HG03097 (cell line): ENCODE results near the gene ARF5.

Experiments used
- ATAC-seq: cut with Tn5 transposase; IDR thresholded peaks from one replicate; pipeline ENCODE4 v1.9.1; 2021; ENCODE audit not compliant: unreplicated experiment, low FRiP score

The ARF5 gene

DNA sequence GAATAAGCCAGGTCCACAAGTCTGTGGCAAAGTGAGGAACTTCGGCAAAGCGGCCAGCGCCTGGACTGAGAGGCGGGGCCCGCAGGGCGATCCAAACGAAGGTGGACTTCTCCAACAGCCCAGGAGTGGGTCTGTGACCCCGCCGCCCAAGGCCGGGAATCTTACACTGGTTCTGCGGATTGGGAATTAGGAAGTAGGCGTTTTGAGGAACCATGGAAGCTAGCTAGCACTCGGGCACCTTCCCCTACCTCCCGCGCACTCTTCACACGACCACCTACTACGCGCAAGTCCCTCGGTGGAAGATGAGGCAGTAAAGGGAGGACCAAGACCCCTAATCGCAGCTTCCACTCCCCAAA, 570 bp upstream of the ARF5 start:
- ATAC-seq, result no peak

DNA sequence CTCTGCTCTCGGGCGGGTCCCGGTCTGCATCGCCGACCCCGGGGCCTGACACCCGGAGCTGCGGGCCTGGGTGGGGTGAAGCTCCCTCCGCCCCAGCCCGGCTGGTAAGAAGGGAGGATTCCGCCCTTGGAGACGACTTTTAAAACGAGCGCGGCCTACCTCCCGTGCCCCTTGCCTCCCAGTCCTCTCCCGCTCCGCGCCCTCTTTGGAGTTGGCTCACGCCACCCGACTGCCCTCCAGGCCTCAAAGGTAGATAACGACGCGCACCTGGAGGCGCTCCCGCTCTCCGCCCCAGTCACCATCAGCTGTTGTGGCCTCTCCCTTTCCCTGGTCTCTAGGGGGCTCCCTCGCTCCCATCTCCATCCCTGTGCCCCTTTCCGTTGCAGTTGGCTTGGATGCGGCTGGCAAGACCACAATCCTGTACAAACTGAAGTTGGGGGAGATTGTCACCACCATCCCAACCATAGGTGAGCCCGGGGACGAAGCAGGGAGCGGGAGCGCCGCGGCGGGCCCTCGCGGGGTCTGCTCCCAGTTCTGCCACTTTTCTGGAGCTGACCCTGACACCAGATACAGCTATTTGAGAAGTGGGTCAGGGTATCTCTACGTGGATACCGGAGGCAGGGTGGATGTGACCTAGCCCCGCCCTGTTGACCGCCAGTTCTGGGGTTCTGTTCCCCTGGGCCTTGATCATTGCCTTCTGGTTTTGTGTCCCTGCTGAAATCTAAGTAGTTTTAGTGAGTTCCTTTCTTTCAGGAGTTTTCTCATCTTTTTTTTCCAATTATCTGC, 679 bp downstream of the ARF5 start:
- peak; percentile 2 for ATAC-seq

DNA sequence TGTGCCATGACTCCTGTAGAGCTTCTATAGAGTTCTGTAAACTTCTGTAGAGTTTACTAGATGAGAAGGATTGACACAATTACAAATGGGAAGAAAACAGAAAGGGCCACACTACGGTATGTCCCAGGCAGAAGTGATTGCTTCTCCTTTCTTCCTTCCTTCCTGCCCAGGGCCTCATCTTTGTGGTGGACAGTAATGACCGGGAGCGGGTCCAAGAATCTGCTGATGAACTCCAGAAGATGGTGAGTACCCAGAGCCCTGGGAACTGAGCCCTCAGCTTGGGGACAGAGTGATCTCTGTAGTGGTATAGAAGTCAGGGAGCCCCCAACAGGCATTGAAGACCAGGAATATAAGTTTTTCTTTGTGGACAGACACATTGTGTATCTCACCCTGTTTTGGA, 1.7 kb downstream of the ARF5 start:
- ATAC-seq, result no peak

DNA sequence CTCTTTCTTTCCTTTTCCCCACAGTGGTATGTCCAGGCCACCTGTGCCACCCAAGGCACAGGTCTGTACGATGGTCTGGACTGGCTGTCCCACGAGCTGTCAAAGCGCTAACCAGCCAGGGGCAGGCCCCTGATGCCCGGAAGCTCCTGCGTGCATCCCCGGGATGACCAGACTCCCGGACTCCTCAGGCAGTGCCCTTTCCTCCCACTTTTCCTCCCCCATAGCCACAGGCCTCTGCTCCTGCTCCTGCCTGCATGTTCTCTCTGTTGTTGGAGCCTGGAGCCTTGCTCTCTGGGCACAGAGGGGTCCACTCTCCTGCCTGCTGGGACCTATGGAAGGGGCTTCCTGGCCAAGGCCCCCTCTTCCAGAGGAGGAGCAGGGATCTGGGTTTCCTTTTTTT, 3.0 kb downstream of the ARF5 start:
- ATAC-seq, result no peak

DNA sequence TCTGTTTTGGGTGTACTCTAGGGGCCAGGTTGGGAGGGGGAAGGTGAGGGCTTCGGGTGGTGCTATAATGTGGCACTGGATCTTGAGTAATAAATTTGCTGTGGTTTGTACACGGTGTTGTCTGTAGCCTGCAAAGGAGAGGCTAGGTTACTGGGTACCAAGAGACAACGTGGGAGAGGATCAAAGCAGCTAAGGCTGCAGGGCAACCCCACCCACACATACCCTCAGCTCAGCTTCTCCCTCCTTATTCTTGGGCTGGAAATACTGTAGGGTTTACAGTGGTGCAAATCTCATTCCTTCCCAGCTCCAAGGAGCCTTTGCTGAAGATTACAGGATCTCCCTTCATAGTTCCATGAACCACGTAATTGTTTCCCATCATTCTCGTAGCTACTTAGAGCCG, 3.4 kb downstream of the ARF5 start:
- ATAC-seq, result no peak

DNA sequence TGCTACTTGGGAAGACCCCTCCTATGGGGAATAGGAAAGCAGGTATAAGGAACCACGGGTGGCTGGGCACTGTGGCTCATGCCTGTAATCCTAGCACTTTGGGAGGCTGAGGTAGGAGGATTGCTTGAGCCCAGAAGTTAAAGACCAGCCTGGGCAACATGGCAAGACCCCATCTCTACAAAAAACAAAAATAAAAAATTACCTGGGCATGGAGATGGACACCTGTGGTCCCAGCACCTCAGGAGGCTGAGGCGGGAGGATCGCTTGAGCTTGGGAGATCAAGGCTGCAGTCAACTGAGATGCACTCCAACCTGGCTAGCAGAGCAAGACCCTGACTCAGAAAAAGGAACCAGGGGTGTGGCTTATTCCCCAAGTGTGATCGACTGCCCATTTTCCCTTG, 4.3 kb downstream of the ARF5 start:
- no peak for ATAC-seq

DNA sequence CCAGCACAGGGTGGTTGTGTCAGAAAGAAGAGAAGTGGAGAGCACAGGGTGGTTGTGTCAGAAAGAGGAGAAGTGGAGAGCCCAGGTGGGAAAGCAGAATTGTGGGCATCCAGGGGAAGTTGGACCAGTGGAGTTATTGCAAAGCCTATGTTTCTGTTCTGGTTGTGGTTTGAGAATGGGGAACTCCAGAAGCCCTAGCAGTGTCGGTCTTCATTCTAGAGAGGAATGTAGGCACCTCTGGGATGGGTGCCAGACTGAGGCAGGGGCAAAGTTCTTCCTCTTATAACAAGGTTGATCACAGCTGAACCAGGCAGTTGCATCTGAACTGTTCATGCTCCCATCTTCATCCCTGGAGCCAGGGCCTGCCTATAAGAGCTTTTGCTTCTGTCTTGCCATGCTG, 6.3 kb downstream of the ARF5 start:
- ATAC-seq, result no peak

DNA sequence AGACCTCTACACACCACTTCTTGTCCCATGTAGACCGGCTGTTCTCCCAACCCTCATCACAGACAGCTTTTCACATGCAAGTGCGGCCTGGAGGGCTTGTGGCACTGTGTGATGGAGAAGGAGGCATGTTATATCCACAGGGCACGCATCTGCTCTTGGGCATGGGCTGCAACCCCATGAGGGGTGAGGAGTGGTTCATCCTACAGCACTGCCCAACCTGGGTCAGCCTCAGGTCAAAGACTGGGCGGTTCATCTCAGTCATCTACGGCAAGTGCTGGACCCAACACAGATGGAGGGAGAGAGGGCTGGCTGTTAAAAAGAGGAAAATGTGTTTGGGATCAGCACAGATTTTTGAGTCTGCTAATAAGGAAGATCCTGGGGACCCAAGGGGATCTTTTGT, 7.5 kb downstream of the ARF5 start:
- no peak for ATAC-seq

DNA sequence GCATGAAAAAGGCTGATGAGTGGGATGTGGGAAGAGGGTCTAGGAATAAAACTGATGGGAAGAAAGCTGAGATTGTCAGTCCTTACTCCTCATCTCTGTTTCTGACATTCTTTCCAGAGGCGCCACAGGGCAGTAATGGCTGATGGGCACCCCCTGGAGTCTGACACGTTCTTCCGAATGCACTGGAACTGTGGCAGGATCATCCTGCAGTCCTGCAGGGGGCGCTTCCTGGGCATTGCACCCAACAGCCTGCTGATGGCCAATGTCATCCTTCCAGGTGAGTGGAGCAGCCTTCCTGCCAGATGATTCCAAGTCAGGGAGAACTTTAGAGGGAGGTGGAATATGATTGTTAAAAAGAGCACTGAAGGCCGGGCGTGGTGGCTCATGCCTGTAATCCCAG, 10.1 kb downstream of the ARF5 start:
- no peak for ATAC-seq

DNA sequence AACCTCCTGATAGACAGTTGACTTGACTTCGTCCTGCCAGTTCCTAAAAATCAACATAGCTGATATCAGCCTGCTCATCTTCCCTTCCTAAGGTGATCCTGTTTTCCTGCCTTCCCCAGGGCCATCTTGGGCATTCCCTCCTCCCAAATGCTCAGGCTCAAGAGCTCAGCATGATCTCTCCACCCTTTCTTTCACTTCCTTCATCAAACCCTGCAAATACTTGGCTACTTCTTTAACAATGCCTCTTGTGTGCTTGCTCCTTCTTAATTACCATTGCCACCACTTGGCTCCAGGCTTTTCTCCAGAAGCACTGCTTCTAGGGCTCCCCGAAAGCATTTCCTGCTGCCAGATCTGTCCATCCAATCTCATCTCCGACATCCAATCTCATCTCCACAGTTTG, 12.7 kb downstream of the ARF5 start:
- ATAC-seq, result no peak

DNA sequence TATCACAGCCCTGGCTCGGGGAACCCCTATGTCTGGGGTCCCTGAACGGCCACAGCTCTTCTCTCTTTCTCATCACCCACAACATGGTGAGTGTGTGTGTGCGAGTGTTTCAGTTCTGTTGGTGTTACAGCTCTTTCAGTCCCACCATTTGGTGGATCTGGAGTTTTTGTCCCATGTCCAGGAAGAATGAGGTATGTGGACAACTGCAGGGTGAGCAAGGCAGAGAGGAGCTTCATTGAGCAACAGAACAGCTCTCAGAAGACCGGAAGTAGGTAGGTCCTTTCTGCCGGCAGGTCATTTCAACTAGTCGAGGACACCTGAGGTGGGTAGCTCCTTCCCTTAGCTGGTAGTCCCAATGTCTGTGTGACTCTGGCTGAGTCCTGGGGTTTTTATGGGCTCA, 20.2 kb downstream of the ARF5 start:
- ATAC-seq, result no peak

DNA sequence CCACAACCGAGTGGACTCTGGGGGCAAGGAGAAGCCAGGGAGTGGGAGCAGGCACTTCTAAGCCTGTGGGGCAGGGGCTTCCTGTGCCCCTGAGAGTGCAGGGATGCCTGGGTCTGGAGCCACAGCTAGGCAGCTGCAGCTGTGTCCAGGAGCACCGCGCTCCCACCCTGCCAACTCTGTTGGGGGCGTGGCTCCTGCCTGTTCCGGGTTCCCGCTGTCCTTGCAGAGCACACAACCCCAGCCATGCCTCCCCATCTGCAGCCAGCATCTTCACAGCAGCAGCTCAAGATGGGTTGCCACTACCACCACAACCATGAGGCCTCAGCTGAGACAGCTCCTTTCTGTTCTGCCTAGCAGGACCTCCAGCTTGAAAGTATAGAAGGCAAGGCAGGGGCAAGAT, 21.1 kb downstream of the ARF5 start:
- no peak for ATAC-seq

DNA sequence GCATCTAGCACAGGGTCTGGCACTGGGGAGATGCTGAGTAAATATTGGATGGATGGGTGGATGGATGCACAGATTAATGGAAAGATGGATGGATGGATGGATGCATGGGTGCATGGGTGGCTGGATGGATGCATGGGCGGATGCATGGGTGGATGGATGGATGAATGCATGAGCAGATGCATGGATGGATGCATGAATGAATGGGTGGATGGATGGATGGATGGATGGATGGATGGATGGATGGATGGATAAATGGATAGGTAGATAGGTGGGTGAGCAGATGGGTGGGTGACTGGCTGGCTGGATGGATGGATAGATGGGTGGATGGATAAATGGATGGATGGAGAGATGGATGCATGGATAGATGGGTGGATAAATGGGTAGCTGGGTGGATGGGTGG, 24.1 kb downstream of the ARF5 start:
- ATAC-seq, result no peak

DNA sequence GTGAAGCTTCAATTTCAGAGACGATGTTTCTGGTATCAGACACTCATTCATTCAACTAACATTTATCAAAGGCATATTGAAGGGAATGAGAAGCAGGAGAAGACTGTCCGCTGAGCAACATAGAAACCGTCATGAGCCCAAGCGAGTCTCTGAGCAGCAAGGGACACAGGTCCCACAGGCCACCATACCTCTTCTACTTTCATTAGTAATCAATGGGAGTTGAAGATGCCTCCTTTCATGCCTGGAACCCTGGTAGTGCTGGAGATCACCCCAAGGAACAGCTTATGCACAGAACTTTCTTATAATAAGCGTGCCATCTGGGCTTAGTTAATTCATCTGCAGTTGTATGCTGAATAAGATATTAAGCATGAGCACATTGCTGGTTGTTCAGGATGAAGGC, 28.5 kb downstream of the ARF5 start:
- no peak for ATAC-seq

DNA sequence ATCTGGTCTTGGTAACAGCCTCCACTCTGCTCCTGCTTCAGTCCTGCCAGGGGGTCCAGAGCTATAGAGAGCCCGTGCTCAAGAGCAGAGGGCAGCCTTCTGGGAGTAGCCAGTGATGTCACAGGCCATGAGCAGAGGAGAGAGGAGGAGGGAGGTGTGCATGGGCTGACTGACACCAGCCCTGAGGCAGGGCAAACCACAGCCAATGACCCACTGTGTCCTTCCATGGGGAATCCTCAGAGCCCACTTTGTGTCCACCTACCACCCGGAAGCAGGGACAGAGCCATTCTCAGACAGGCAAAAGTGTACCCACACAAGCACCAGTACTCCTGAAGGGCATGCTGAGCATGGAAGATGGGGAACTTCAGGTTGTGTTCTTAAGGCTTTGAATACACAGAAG, 29.8 kb downstream of the ARF5 start, which contains the start of gene PAX4:
Gene PAX4 (minus strand): TSS at position 101 of the 400 bp plus-strand sequence. CDS start 2,214 bp downstream, outside the sequence.
- ATAC-seq, result no peak

DNA sequence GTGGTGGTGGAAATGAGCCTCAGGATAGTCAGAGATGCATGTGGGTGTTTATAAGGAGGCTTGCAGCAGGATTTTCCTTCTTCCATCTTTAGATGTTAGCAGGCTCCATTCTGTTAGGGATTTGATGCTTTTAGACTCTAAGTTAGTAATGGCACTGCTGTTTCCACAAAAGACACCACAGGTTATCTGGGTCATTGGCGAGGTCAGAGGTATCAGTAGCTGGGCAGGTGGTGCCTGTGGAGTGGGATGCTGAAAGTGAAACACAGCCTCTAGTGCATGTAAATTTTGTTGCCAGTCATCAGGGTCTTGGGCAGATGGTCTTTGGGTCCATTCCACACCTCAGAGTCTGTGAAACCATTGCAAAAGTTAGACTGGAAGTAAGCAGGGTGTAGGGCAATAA, 30.6 kb downstream of the ARF5 start:
- no peak for ATAC-seq

DNA sequence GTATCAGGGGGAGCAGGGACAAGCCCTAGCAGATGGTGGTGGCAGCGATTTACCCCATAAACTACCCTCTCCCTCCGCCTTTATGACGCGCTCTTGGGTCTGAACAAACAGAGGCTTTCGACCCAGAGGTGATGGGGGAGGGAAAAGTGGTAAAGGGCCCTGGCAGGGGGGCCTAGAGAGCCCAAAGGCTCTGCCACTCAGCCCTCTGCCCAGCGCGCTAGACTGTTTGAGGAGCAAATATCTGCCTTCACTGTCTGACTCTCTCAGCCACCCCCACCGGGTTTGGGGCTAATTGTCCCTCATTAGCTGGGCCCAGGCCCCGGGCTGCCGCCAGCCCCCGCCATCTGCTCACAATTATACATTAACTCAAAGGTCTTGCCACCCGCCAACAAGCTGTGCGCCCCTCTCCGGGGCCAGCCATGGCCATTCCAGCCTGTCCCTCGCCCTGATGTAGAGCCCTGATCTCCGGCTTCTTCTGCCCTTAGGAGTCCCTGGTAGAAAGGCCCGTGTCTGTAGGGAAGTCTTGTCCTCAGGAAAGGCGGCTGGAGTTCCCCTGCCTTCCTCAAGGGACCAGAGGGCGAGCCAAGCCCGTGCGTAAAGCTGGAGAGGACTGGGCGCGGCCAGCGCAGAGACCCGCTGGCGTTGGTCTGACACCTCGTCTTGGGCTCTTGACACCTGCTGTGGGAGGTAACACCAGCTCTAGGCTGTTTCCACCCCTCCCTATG, 31.6 kb downstream of the ARF5 start:
- no peak for ATAC-seq

DNA sequence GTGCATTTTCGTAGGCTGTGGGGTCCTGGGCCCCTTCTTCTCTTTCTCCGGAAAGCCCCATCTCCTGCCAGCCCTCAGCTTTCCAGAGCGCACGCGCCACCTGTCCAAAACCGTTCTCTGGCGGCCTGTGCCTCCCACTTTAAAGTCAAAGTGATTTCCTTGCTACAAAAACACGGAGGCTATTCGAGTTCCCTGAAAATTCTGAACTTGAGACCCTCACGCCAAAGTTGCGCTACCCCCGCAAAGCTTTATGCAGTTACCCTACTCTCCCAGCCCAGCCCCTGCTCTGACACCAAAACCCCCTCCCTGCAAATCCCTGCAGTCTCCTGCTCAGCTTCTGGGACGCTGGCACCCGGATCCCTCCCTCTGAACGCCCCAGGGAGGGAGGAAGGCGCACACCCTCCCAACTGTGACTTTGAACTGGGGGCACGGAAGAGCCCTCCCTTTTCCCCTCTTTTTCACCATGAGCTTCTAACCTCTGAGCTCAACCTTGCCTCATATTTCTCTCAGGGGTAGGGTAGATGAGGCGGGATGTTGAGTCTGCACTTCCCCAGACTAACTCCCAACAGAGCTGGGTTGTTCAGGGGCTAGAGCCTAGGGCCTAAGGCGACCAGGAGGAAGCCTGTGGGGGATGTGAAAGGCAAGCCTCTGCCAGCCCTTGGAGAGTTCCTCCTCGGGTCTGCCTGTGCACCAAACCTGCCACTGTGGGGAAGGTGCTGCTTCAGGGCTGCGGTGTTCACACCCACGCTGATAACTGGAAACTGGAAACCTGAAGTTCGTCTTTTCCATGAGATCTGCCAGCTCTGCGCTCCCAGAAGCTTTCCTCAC, 32.4 kb downstream of the ARF5 start:
- ATAC-seq, result no peak

DNA sequence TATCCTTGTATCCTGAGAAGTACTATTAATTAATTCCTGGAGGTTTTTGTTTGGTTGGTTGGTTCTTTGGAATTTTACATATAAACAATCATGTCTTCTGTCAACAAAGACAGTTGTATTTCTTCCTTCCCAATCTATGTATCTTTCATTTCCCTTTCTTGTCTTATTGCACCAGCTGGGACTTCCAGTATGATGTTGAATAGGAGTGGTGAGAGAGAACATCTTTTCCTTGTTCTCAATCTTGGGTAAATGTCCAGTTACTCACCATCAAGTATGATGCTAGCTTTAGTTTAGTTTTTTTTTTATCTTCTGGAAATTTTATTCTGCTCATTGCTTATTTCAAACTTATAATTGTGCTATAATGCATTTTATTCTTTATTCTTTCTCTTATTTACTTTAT, 37.1 kb downstream of the ARF5 start:
- no peak for ATAC-seq

DNA sequence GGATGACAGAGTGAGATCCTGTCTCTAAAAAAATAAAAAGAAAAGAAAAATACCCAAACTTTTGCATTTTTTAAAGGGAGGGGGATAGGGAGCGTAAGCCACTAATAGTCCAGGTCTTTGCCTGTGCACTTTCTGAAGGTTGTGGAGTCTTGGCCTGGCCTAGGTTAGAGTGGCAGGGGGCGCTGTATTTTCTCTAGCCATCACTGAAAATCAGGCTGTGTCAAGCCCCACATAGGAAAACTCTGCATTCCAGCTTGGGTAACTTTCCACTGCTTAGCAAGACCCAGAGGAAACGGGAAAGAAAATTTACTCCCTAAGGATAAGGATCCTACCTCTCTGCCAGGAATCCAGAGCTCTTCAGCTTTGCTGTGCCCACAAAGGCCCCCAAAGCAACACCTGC, 40.2 kb downstream of the ARF5 start:
- ATAC-seq, result no peak

DNA sequence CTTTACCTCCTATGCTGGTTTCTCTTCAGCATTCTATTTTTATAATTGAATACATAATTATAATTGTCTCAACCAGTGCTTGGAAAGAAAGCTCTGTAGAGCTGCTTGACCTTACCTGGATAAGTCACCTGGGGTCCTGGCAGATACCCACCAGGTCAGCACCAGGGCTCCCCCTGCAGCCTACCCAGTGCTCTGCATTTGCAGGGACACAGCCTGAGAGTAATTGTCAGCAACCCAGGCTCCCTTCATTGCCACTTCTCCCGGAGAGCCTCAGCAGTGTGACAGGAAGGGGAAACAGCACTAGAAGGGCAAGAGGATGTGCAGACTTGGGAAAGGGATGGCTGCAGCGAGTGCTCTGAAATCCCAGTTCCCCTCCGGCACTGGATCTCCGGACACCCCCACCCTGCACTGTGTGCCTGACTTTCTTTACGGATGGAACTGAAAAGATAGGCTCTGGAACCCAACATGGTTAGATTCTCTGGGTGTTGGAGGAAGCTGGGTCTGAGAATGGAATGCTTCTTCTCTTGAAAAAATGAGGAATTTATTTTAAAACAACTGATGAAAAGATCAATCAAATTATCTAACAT, 41.1 kb downstream of the ARF5 start:
- ATAC-seq, result peak; percentile 61
